Measurements from ENCODE around the gene PRKN. TPM values are rescaled to one million over a fixed set of nuclear protein-coding genes. Genes with fewer than 3 reads are reported as not detected.

The PRKN gene
- total RNA-seq, 2 donors from 2014 or later = 3.3 to 4.8 TPM

GRCh38 chr6:162078126-162078525 lies 649.4 kb downstream of the PRKN start:
- WGBS, 2 experiments (ENCODE audit: insufficient coverage in 1 of 2, insufficient read length in 1 of 2) = 77 to 100% methylated on average over 2 to 3 of the region's 3 CpGs
- Mint-ChIP-seq H3K4me1 (no peaks in the 10 kb centered on the region), H3K9me3 (peaks cover 10% of the 10 kb centered on the region), H3K27me3 (ENCODE audit: insufficient read depth) (peaks cover 21% of the 10 kb centered on the region), H3K27ac (no peak overlapping the region), H3K36me3 (ENCODE audit: low read depth) (no peaks in the 10 kb centered on the region), H3K4me3 (no peak overlapping the region)
- H3K9ac ChIP-seq (ENCODE audit: extremely low read depth, low read length, poor library complexity, severe bottlenecking) = no peak overlapping the region
- DNase-seq = no peak
- H3K9me3 ChIP-seq (ENCODE audit: control insufficient read depth, low read length) = no peaks in the 10 kb centered on the region
- no peaks in the 10 kb centered on the region for H3K4me1 ChIP-seq (ENCODE audit: control insufficient read depth, insufficient read depth, low read length)
- H3K27me3 ChIP-seq (ENCODE audit: control insufficient read depth, insufficient read depth, low read length, poor library complexity, severe bottlenecking) = peaks cover 8% of the 10 kb centered on the region
- H3K36me3 ChIP-seq (ENCODE audit: control insufficient read depth, insufficient read depth, low read length) = no peaks in the 10 kb centered on the region
- H3K27ac ChIP-seq (ENCODE audit: low read depth, low read length) = no peak overlapping the region
- no peak for TF ChIP-seq CTCF (conservative IDR thresholded peaks at IDR 0.05)
- no peak overlapping the region for H3K4me3 ChIP-seq (ENCODE audit: low read length)

GRCh38 chr6:162076816-162077215 lies 650.8 kb downstream of the PRKN start:
- no peak for DNase-seq
- WGBS, 2 experiments (ENCODE audit: insufficient coverage in 1 of 2, insufficient read length in 1 of 2) = 92% methylated on average over 4 of the region's 4 CpGs; no CpG with 5 or more reads in 1 of the 2 experiments
- H3K9ac ChIP-seq (ENCODE audit: extremely low read depth, low read length, poor library complexity, severe bottlenecking) = no peak overlapping the region
- no peak overlapping the region for H3K27ac ChIP-seq (ENCODE audit: low read depth, low read length)
- peaks cover 3% of the 10 kb centered on the region for H3K4me1 Mint-ChIP-seq
- H3K36me3 ChIP-seq (ENCODE audit: control insufficient read depth, insufficient read depth, low read length) = no peaks in the 10 kb centered on the region
- H3K4me1 ChIP-seq (ENCODE audit: control insufficient read depth, insufficient read depth, low read length) = no peaks in the 10 kb centered on the region
- peaks cover 5% of the 10 kb centered on the region for H3K9me3 Mint-ChIP-seq
- TF ChIP-seq CTCF (conservative IDR thresholded peaks at IDR 0.05) = no peak
- H3K4me3 ChIP-seq (ENCODE audit: low read length) = no peak overlapping the region
- no peak overlapping the region for H3K27ac Mint-ChIP-seq
- H3K27me3 Mint-ChIP-seq (ENCODE audit: insufficient read depth) = peaks cover 23% of the 10 kb centered on the region
- no peaks in the 10 kb centered on the region for H3K9me3 ChIP-seq (ENCODE audit: control insufficient read depth, low read length)
- H3K4me3 Mint-ChIP-seq = no peak overlapping the region
- H3K36me3 Mint-ChIP-seq (ENCODE audit: low read depth) = no peaks in the 10 kb centered on the region
- peaks cover 8% of the 10 kb centered on the region for H3K27me3 ChIP-seq (ENCODE audit: control insufficient read depth, insufficient read depth, low read length, poor library complexity, severe bottlenecking)

- peaks cover 31% of the 10 kb centered on the region for H3K27me3 Mint-ChIP-seq (ENCODE audit: insufficient read depth)
- TF ChIP-seq CTCF (conservative IDR thresholded peaks at IDR 0.05) = no peak
- DNase-seq = no peak
- Histone ChIP-seq H3K4me1 (ENCODE audit: control insufficient read depth, insufficient read depth, low read length) (no peaks in the 10 kb centered on the region), H3K36me3 (ENCODE audit: control insufficient read depth, insufficient read depth, low read length) (no peaks in the 10 kb centered on the region), H3K9me3 (ENCODE audit: control insufficient read depth, low read length) (no peaks in the 10 kb centered on the region), H3K27ac (ENCODE audit: low read depth, low read length) (no peak overlapping the region), H3K27me3 (ENCODE audit: control insufficient read depth, insufficient read depth, low read length, poor library complexity, severe bottlenecking) (peaks cover 8% of the 10 kb centered on the region), H3K9ac (ENCODE audit: extremely low read depth, low read length, poor library complexity, severe bottlenecking) (no peak overlapping the region), H3K4me3 (ENCODE audit: low read length) (no peak overlapping the region)
- 91 to 92% methylated on average over 4 to 10 of the region's 10 CpGs for WGBS, 2 experiments (ENCODE audit: insufficient coverage in 1 of 2, insufficient read length in 1 of 2)
- H3K27ac Mint-ChIP-seq = no peak overlapping the region
- peaks cover 3% of the 10 kb centered on the region for H3K4me1 Mint-ChIP-seq
- H3K36me3 Mint-ChIP-seq (ENCODE audit: low read depth) = no peaks in the 10 kb centered on the region
- H3K4me3 Mint-ChIP-seq = no peak overlapping the region
- H3K9me3 Mint-ChIP-seq = peaks cover 2% of the 10 kb centered on the region
These were observed 652.8 kb downstream of the PRKN start for GRCh38 chr6:162074641-162075275.

All from endodermal cell (in vitro differentiated cells).